Skin epidermis (tissue), 12 donors: Measurements from ENCODE around the gene SORBS1.

Source experiments
- H3K27ac ChIP-seq, 21 experiments: fragments of 200-600 bp; sonication (generic) in 11 of 21; one replicate each; pipeline ENCODE4 v1.5.0; 2020; ENCODE audit warnings: mild to moderate bottlenecking in 3 of 21, inconsistent platforms in 2 of 21, moderate library complexity in 2 of 21
- H3K4me3 ChIP-seq, 7 experiments: fragments of 200-600 bp; sonication (generic) in 2 of 7; one replicate each; pipeline ENCODE4 v1.5.0; 2020; ENCODE audit warnings: inconsistent platforms in 2 of 7, mild to moderate bottlenecking in 2 of 7, moderate library complexity in 1 of 7

SORBS1 gene

DNA sequence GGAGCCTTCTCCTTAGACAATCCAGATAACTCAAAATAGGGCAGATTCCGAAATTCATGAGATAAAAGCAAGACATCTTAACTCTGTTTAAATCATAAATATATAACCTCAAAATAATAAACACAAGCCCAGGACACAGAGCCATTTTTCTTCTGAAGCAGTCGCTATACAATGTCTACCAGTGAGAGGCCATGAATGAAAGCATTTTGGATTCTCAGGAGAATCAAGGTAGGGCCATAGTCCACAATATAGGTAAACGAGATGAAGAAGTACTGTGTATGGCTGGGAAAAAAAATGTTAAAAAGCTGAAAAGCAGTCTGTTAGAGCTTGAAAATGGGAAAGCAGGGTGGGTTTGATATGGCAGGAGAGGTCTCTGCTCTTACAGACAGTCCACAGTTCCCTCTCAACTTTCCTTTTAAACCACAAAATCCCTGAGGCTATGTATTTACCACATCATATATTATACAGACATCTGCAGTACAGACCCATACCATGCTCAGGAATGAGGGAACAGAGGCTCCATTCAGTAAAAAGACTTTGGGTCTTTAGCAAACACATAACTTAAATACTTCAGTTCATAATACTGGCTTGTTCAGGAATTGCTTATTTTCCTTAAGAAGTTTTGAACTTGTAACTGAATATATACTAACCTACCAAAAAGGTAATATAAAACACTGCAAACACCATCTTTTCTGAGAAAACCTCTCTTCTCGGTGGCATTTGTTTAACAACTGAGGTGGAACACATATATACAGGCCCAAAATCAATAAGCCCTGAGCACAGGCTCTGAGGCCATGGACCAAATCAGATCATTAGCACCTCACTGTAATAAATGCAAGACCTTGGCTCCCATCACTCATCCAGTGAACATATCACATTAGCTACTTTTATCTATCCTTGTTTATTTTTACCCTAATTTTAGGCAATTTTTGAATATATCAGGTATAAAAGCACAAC lies 109.3 kb downstream of the SORBS1 start:
- Histone ChIP-seq H3K4me3 (no peak overlapping the region), H3K27ac (no peak overlapping the region)

DNA sequence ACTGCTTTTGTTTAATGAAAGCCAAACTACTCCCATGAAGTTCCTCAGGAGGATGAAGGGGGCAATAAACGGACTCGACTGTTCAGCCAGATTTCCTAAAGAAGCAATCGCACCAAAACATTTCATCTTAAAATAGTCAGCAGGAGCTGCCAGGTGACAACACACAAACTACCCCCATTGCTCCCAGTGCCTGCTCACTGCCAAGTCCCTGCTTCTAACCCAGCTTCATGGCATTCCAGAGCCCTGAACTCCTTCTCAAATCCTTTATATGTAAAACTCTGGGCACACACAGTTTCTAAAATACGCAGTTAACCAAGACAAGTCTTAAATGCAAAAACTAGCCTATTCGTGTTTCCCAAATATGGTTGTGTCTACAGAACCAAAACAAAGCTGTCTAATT lies 110.0 kb downstream of the SORBS1 start:
- Histone ChIP-seq H3K27ac (no peak overlapping the region), H3K4me3 (no peak overlapping the region)

DNA sequence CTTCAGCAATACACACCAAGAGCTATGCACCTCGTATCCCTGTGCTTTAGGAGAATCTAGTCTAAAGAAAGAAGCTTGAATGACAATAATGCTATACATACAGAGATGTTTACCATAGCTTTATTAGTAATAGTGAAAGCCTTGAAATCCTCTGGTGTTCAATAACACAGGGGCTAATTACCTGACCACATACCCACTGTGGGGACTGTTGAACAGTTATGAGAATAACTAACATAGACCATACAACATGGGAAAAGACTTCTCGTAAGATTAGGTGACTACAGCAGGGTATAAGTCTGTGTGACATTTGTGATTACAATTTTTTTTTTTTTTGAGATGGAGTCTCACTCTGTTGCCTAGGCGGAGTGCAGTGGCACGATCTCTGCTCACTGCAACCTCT lies 111.0 kb downstream of the SORBS1 start:
- Histone ChIP-seq H3K4me3 (no peak overlapping the region), H3K27ac (no peak overlapping the region)

GRCh38 chr10:95447685-95448084 lies 113.5 kb downstream of the SORBS1 start:
- H3K27ac ChIP-seq = peak overlapping the region in 4 of 21 experiments; percentile 2 to 73 (median 26)

DNA sequence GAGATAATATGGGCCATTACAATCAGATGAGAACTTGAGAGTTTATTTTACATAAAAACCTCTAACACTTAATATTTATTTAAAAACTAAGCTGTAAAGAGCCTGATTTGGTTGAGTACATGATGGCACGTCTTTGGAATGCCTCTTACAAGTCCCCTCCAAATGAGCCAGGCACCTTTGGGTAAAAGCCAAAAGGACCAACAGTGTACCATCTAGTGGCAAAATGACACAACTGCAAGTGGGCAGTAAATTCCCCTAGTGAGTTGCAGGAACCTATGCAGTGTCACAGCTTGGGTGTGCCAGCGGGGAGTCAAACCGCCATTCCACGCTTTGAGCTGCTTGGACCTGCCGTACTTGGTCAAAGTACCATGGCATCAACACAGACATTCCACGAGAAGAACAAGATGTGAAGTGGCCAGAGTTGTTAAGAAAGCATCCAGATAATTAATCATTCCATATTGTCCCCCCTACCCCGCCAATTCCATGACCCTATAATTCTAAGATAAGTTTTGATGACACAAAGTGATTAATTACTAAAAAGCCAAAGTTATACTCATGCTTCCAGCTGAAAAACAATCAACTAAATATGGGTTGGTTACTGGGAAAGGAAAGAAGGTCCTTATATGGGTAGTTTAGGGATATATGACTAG lies 115.2 kb downstream of the SORBS1 start:
- no peak overlapping the region for H3K4me3 ChIP-seq
- H3K27ac ChIP-seq = peak overlapping the region in 5 of 21 experiments; percentile 14 to 73 (median 54)

More at GRCh38 chr10:95447685-95448084, 113.5 kb downstream of the SORBS1 start:
- no peak overlapping the region for H3K4me3 ChIP-seq

GRCh38 chr10:95445223-95445836 lies 115.8 kb downstream of the SORBS1 start:
- H3K4me3 ChIP-seq = no peak overlapping the region
- H3K27ac ChIP-seq = peak overlapping the region in 5 of 21 experiments; percentile 14 to 73 (median 54)

- Histone ChIP-seq H3K27ac (peak overlapping the region in 1 of 21 experiments; percentile 73), H3K4me3 (no peak overlapping the region)
Measured at GRCh38 chr10:95444792-95445191, 116.4 kb downstream of the SORBS1 start.

DNA sequence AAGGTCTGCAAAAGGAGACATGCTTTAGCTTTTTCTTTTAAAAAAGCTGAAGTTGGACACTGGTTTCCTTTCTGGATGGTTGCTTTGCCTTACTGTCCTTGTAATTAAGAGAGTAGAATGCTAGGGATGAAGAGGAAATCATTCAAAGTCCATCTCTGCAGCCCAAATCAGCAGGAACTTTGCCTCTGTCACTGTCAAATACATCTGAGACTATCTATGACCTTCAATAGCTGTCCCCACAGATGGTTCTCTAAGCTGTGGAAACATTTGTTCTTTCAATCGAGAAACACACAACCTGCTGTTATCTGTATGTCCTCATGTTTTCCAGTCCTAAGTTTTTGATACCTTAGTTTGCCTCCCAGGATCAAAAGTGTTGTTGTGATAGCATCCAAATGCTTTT lies 117.5 kb downstream of the SORBS1 start:
- H3K4me3 ChIP-seq = no peak overlapping the region
- H3K27ac ChIP-seq = no peak overlapping the region

DNA sequence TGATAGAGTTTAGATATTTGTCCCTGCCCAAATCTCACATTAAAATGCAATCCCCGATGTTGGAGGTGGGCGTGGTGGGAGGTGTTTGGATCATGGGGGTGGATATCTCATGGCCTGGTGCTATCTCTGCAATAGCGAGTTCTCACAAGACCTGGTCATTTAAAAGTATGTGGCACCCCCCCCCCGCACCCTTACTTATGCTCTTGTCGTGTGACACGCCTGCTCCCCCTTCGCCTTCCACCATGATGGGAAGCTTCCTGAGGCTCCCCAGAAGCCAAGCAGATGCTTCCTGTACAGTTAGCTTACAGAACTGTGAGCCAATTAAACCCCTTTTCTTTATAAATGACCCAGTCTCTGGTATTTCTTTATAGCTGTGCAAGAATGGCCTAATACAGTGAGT lies 118.8 kb downstream of the SORBS1 start:
- no peak overlapping the region for H3K27ac ChIP-seq
- no peak overlapping the region for H3K4me3 ChIP-seq

- no peak overlapping the region for H3K4me3 ChIP-seq
- no peak overlapping the region for H3K27ac ChIP-seq
Measured at GRCh38 chr10:95441547-95441923, 119.6 kb downstream of the SORBS1 start.

DNA sequence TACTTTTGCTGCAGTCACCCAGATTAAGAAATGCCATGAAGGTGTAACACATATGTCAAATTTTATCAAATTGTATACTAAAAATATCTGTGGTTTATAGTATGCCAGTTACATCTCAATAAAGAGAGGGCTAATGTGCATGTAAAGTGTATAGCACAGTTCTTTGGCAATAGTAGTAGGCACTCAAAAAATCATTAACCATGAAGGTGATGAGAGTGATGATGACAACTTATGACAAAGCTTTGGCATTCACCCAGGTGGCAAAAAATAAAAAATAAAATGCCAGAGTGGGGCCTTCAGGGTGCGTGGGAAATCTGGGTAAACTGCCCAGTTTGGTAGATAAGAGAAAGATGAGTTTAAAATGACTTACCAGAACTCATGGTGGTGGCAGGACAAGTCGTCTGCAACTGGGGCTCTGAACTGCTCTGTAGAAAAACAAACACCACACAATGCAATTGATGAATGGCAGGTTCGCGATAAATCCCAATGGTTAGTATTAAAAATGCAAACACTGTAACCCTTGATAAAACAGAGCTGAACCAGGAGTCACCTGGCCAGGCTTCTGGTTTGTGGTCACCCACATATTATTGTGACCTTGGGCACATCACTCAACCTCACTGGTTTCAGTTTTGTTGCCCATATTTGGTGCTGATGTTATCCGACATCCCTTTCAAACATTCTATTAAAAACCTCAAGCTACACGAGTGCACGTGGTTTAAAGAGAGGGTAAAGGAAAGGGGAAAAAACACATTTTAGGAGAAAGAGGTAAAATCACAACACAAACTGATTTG lies 120.2 kb downstream of the SORBS1 start:
- Histone ChIP-seq H3K4me3 (no peak overlapping the region), H3K27ac (no peak overlapping the region)

DNA sequence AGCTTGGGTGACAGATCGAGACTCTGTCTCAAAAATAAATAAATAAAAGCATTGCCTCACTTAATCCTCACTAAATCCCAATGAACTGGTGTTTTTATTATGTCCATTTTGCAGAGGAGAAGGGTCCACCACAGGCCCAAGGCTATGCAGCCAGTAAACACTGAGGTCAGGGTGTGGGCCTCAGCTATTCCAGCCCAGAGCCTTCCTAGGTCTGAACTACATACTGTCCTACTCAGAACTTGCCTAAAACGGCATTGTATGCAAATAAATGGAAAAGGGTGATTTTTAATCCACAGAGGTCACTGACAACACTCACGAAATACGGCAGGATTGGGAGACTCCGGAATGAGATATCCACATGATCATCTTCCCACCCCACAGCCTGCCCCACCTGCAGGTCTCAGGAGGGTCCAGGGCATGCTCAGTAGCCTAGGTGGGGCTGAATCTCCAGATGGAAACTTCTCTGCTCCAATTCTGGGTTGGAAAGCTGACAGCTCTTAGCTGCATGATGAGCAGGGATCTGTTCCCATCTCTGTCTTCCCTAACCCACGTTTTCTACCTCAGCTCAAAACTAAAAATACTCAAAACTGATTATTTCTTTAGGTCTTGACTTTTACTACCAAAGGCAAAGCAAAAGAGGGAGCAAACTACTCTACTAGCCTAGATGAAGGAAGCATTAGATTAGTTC lies 121.0 kb downstream of the SORBS1 start:
- Histone ChIP-seq H3K27ac (no peak overlapping the region), H3K4me3 (no peak overlapping the region)

GRCh38 chr10:95438781-95439180 lies 122.4 kb downstream of the SORBS1 start:
- Histone ChIP-seq H3K27ac (no peak overlapping the region), H3K4me3 (no peak overlapping the region)

- Histone ChIP-seq H3K4me3 (no peak overlapping the region), H3K27ac (no peak overlapping the region)
Measured at GRCh38 chr10:95437669-95438068, 123.5 kb downstream of the SORBS1 start.

GRCh38 chr10:95435548-95436279 lies 125.5 kb downstream of the SORBS1 start:
- Histone ChIP-seq H3K27ac (peak overlapping the region in 1 of 21 experiments; percentile 19), H3K4me3 (no peak overlapping the region)

GRCh38 chr10:95434583-95434982 lies 126.6 kb downstream of the SORBS1 start:
- Histone ChIP-seq H3K4me3 (no peak overlapping the region), H3K27ac (peak overlapping the region in 4 of 21 experiments; percentile 11 to 38 (median 26))

- no peak overlapping the region for H3K4me3 ChIP-seq
- H3K27ac ChIP-seq = no peak overlapping the region
Measured at GRCh38 chr10:95431900-95432342, 129.2 kb downstream of the SORBS1 start.

GRCh38 chr10:95430231-95430951 lies 130.8 kb downstream of the SORBS1 start:
- no peak overlapping the region for H3K4me3 ChIP-seq
- peak overlapping the region in 1 of 21 experiments; percentile 48 for H3K27ac ChIP-seq
